OCI-LY3 (cell line): ENCODE results near the gene MYBPHL.

Source experiments
- H2AFZ ChIP-seq: fragments of 200-600, 300-600 bp; shearing (Covaris generic); 2 replicates; pipeline ENCODE4 v1.6.0; 2014; ENCODE audit warnings: antibody characterized with exemption, low read depth, low read length
- H3K27ac ChIP-seq: fragments of 200-600, 300-600 bp; sonication (generic); 2 replicates; pipeline ENCODE4 v1.5.1; 2014; ENCODE audit warnings: mild to moderate bottlenecking, low read length, moderate library complexity, mixed read lengths
- H3K27me3 ChIP-seq: fragments of 200-600, 300-600 bp; sonication (generic); 2 replicates; pipeline ENCODE4 v1.6.1; 2014; ENCODE audit warnings: low read depth, low read length, mixed read lengths
- H3K36me3 ChIP-seq: fragments of 200-600, 300-600 bp; sonication (generic); replicated peaks from 2 replicates; pipeline ENCODE3; 2014; ENCODE audit warnings: low read depth, low read length, mixed read lengths
- H3K4me1 ChIP-seq: fragments of 300-600, 200-600 bp; sonication (generic); 2 replicates; pipeline ENCODE4 v1.6.1; 2014; ENCODE audit warnings: low read length, mixed read lengths
- H3K4me2 ChIP-seq: fragments of 200-600, 300-600 bp; sonication (generic); 2 replicates; pipeline ENCODE4 v1.6.1; 2014; ENCODE audit warnings: low read length, mixed read lengths
- H3K4me3 ChIP-seq: fragments of 300-600, 200-600 bp; sonication (generic); 2 replicates; pipeline ENCODE4 v1.5.1; 2014; ENCODE audit warnings: antibody characterized with exemption, mild to moderate bottlenecking, low read length, moderate library complexity
- H3K79me2 ChIP-seq: fragments of 300-600, 200-600 bp; shearing (Covaris generic); 2 replicates; pipeline ENCODE4 v1.6.1; 2014; ENCODE audit warnings: mild to moderate bottlenecking, low read length, mixed read lengths
- H3K9ac ChIP-seq: fragments of 300-600, 200-600 bp; shearing (Covaris generic); 2 replicates; pipeline ENCODE4 v1.6.0; 2014; ENCODE audit warnings: mild to moderate bottlenecking, low read length, moderate library complexity
- H3K9me3 ChIP-seq: fragments of 200-600, 300-600 bp; shearing (Covaris generic); 2 replicates; pipeline ENCODE4 v1.6.1; 2014; ENCODE audit warnings: low read length, mixed read lengths; ENCODE audit not compliant: insufficient read depth
- H4K20me1 ChIP-seq: fragments of 200-600, 300-600 bp; sonication (generic); 2 replicates; pipeline ENCODE4 v1.6.1; 2016; ENCODE audit warnings: low read length, mixed read lengths; ENCODE audit not compliant: insufficient read depth
- EZH2phosphoT487 ChIP-seq: fragments of 200-600 bp; shearing (Covaris generic); IDR thresholded peaks from 2 replicates; pipeline ENCODE4 v1.6.1; 2018; ENCODE audit warnings: antibody characterized with exemption, mixed run types, low read depth
- TF ChIP-seq, protein P1 (sequence below): fragments of 200-600, 300-600 bp; sonication (generic); IDR thresholded peaks from 2 replicates; pipeline ENCODE4 v1.5.1; 2014; ENCODE audit warnings: antibody characterized with exemption, low read length, low read depth

The MYBPHL gene

DNA sequence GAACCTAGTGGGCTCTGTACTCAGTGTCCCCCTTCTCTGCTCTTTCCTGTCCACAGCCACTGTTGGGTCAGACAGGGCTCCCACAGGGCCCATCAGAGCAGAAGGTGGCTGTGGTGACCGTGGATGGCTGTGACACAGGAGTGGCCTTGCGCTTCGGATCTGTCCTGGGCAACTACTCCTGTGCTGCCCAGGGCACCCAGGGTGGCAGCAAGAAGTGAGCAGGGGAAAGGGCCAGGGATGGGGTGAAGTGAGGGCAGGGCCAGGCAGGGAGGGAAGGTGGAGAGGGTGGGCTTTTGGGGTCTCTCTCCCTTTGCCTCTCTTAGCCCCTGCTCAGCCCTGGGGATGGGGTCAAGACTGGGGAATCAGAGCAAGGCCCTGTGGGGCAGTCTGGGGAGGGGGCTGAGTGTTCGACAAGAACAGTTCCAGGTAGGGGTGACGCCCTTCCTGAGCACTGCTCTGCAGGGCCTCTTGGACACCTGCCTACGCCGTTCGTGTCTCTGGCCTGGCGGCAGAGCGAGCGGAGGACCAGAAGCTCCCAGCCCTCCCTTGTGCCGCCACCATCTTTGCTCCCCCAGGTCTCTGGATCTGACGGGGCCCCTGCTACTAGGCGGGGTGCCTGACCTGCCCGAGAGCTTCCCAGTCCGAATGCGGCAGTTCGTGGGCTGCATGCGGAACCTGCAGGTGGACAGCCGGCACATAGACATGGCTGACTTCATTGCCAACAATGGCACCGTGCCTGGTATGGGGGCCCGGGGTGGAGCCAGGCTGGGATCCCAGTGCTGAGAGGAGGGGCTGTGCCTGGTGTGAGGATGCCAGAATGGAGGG lies 44.4 kb downstream of the MYBPHL start:
- no peak for TF ChIP-seq EZH2phosphoT487
- TF ChIP-seq, protein P1, sequence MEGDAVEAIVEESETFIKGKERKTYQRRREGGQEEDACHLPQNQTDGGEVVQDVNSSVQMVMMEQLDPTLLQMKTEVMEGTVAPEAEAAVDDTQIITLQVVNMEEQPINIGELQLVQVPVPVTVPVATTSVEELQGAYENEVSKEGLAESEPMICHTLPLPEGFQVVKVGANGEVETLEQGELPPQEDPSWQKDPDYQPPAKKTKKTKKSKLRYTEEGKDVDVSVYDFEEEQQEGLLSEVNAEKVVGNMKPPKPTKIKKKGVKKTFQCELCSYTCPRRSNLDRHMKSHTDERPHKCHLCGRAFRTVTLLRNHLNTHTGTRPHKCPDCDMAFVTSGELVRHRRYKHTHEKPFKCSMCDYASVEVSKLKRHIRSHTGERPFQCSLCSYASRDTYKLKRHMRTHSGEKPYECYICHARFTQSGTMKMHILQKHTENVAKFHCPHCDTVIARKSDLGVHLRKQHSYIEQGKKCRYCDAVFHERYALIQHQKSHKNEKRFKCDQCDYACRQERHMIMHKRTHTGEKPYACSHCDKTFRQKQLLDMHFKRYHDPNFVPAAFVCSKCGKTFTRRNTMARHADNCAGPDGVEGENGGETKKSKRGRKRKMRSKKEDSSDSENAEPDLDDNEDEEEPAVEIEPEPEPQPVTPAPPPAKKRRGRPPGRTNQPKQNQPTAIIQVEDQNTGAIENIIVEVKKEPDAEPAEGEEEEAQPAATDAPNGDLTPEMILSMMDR: no peak
- Histone ChIP-seq H3K36me3 (no peaks in the 10 kb centered on the region), H3K27ac (no peak overlapping the region)

DNA sequence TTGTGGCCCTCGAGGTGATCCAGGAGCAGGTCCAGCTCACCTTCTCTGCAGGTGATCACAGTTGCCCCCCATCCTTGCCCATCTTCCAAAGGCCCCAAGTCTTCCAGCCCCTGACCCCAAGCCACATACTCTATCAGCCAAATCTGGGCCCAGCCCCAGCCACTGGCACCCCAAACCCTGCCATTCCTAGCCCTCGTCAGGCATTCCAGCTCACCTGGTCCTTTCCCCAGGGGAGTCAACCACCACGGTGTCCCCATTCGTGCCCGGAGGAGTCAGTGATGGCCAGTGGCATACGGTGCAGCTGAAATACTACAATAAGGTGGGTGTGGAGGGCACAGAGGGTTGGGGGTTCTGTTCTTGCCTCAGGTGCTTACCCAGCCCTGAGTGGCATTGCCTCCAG lies 45.2 kb downstream of the MYBPHL start:
- TF ChIP-seq, protein P1: no peak
- TF ChIP-seq EZH2phosphoT487: no peak

More for the DNA sequence above, 44.4 kb downstream of the MYBPHL start:
- H3K9me3 ChIP-seq: no peaks in the 10 kb centered on the region
- no peak overlapping the region for H3K9ac ChIP-seq
- no peaks in the 10 kb centered on the region for H3K79me2 ChIP-seq
- no peak overlapping the region for H3K4me2 ChIP-seq
- H3K4me3 ChIP-seq: no peak overlapping the region
- no peaks in the 10 kb centered on the region for H4K20me1 ChIP-seq
- no peak overlapping the region for H2AFZ ChIP-seq
- H3K27me3 ChIP-seq: no peaks in the 10 kb centered on the region
- H3K4me1 ChIP-seq: no peaks in the 10 kb centered on the region

DNA sequence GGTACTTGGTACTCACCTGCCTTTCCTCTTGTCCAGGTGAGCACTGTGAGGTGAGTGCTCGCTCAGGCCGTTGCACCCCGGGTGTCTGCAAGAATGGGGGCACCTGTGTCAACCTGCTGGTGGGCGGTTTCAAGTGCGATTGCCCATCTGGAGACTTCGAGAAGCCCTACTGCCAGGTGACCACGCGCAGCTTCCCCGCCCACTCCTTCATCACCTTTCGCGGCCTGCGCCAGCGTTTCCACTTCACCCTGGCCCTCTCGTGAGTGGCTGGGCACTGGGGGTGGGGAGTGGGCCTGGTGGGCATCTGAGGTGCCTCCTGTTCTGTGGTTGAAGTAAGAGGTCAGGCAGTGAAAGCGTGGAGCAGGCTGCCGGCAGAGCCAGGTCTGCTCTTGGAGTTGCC lies 45.8 kb downstream of the MYBPHL start:
- Histone ChIP-seq H3K36me3 (no peaks in the 10 kb centered on the region), H4K20me1 (no peaks in the 10 kb centered on the region), H3K27ac (no peak overlapping the region), H3K27me3 (no peaks in the 10 kb centered on the region), H3K4me3 (no peak overlapping the region), H2AFZ (no peak overlapping the region), H3K79me2 (no peaks in the 10 kb centered on the region), H3K4me1 (no peaks in the 10 kb centered on the region), H3K9ac (no peak overlapping the region), H3K4me2 (no peak overlapping the region), H3K9me3 (no peaks in the 10 kb centered on the region)
- TF ChIP-seq, protein P1: no peak
- TF ChIP-seq EZH2phosphoT487: no peak

More for the DNA sequence above, 45.2 kb downstream of the MYBPHL start:
- Histone ChIP-seq H3K9ac (no peak overlapping the region), H3K4me1 (no peaks in the 10 kb centered on the region), H2AFZ (no peak overlapping the region), H3K4me3 (no peak overlapping the region), H4K20me1 (no peaks in the 10 kb centered on the region), H3K9me3 (no peaks in the 10 kb centered on the region), H3K79me2 (no peaks in the 10 kb centered on the region), H3K27me3 (no peaks in the 10 kb centered on the region), H3K27ac (no peak overlapping the region), H3K4me2 (no peak overlapping the region), H3K36me3 (no peaks in the 10 kb centered on the region)

DNA sequence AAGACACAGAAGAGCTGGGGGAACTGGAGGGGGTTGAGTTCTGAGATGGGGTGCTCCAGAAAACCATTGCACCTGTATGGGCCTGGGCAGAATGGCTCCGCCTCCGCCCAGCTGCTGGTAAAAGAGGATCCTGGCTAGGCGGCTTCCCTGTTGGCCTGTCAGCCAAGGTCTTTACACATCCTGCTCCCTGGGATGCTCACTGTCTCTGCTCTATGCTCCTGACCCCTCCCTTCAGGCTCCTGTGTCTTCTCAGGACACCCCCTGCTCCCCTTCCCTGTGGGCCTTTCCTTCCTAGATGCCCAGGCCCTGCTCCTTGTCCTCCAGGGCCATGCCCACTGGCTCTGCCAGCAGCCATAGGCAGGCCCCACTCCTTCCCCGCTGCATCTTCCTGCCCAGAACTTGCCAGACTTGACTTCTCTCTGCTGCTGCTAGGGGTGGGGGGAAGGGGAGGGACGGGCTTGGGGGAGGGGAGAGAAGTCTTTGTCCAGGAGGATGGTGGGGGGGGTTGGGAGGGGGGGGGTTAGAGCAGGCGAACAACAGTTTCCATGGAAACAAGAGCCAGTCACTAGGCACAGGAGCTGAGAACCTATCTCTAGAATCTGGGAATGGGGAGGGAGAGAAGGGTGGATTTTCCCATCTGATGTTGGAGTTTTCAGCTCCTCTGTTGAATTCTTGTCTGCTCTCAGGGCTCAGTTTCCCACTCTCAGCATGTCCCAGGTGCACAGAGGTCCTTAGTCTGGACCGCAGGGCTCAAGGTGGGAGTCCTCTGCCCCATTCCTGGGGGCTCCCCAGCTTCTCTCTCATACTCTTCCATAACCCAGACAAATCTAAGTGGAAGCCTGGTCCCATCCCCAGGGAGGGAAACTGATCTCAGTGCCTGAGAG lies 46.9 kb downstream of the MYBPHL start:
- Histone ChIP-seq H4K20me1 (no peaks in the 10 kb centered on the region), H2AFZ (no peak overlapping the region), H3K4me3 (no peak overlapping the region), H3K27ac (no peak overlapping the region), H3K4me2 (no peak overlapping the region), H3K27me3 (no peaks in the 10 kb centered on the region), H3K9me3 (no peaks in the 10 kb centered on the region), H3K79me2 (no peaks in the 10 kb centered on the region), H3K4me1 (no peaks in the 10 kb centered on the region), H3K36me3 (no peaks in the 10 kb centered on the region), H3K9ac (no peak overlapping the region)
- TF ChIP-seq EZH2phosphoT487: no peak
- TF ChIP-seq, protein P1: no peak
